Endothelial cell of umbilical vein (primary cell): ENCODE results near the gene NDRG2.

Experiments
- CTCF ChIP-seq, 2 donors: IDR thresholded peaks; 1 replicate in 1 of 2; 2 replicates in 1 of 2; pipeline ENCODE4 v1.5.1; 2011; ENCODE audit warnings: low read length in 2 of 2, mild to moderate bottlenecking in 2 of 2, moderate library complexity in 2 of 2, control low read depth in 1 of 2, inconsistent platforms in 1 of 2, low read depth in 1 of 2; ENCODE audit not compliant: insufficient read depth in 1 of 2; ENCODE audit errors: extremely low read depth in 1 of 2
- EZH2 ChIP-seq: IDR thresholded peaks from 2 replicates; pipeline ENCODE4 v1.6.1; 2012; ENCODE audit warnings: borderline replicate concordance, low read depth, mild to moderate bottlenecking, moderate library complexity, low read length, inconsistent platforms; ENCODE audit not compliant: severe bottlenecking
- FOS ChIP-seq: IDR thresholded peaks from 2 replicates; pipeline ENCODE4 v1.6.1; 2011; ENCODE audit warnings: mild to moderate bottlenecking, low read length, moderate library complexity, borderline replicate concordance; ENCODE audit not compliant: insufficient read depth
- GATA2 ChIP-seq: IDR thresholded peaks from 2 replicates; pipeline ENCODE4 v1.7.0; 2011; ENCODE audit warnings: low read depth, mild to moderate bottlenecking, moderate library complexity, mixed read lengths, low read length; ENCODE audit not compliant: insufficient read length, insufficient read depth
- JUN ChIP-seq: IDR thresholded peaks from 2 replicates; pipeline ENCODE4 v1.6.1; 2011; ENCODE audit warnings: borderline replicate concordance, low read depth; ENCODE audit not compliant: insufficient read length, insufficient read depth
- MAX ChIP-seq: IDR thresholded peaks from 2 replicates; pipeline ENCODE4 v1.6.1; 2011; ENCODE audit not compliant: insufficient read depth, insufficient read length
- MYC ChIP-seq: IDR thresholded peaks from one replicate; pipeline ENCODE4 v1.6.1; 2011; ENCODE audit warnings: mild to moderate bottlenecking, low read depth, low read length
- POLR2A ChIP-seq: IDR thresholded peaks from 2 replicates; pipeline ENCODE4 v1.6.1; 2012; ENCODE audit warnings: low read depth, mild to moderate bottlenecking, control low read depth, low read length
- POLR2AphosphoS5 ChIP-seq: IDR thresholded peaks from 2 replicates; pipeline ENCODE4 v1.6.1; 2012; ENCODE audit warnings: low read depth, mild to moderate bottlenecking, control low read depth, low read length, moderate library complexity; ENCODE audit not compliant: insufficient read depth

DNA sequence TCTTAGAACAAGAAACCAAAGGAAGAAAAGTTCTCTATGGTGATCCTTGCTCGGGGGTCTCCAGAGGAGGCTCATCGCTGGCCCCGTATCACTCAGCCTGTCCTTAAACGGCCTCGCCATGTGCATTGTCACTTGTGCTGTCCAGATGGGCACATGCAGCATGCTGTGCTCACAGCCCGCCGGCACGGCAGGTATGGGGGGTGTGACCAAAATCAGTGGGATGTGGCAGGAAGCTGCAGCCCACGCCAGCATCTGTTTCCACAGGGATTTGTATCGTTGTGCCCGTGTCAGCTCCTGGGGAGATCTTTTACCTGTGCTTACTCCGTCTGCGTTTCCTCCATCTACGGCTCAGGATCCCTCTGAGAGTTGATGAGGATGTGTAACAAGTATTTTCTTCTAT, 28.3 kb downstream of the NDRG2 start:
- no peak for TF ChIP-seq CTCF (IDR thresholded peaks at IDR 0.05; ENCODE audit: extremely low read depth in 1 of 2, insufficient read depth in 1 of 2, low read depth in 1 of 2, low read length in 2 of 2)
- no peak for TF ChIP-seq EZH2
- no peak for TF ChIP-seq MAX
- no peak for TF ChIP-seq POLR2A
- TF ChIP-seq POLR2AphosphoS5: no peak
- TF ChIP-seq GATA2: no peak
- no peak for TF ChIP-seq MYC
- no peak for TF ChIP-seq JUN
- TF ChIP-seq FOS: no peak
